Measurements from ENCODE around the gene TARDBP. TPM values are rescaled to one million over a fixed set of nuclear protein-coding genes. Genes with fewer than 3 reads are reported as not detected.

The TARDBP gene
- total and polyA plus RNA-seq, 9 of the 15 experiments (the other 6 are each of a cell fraction or from before 2014, with no cell fraction given) = 122 to 515 (median 243) TPM

DNA sequence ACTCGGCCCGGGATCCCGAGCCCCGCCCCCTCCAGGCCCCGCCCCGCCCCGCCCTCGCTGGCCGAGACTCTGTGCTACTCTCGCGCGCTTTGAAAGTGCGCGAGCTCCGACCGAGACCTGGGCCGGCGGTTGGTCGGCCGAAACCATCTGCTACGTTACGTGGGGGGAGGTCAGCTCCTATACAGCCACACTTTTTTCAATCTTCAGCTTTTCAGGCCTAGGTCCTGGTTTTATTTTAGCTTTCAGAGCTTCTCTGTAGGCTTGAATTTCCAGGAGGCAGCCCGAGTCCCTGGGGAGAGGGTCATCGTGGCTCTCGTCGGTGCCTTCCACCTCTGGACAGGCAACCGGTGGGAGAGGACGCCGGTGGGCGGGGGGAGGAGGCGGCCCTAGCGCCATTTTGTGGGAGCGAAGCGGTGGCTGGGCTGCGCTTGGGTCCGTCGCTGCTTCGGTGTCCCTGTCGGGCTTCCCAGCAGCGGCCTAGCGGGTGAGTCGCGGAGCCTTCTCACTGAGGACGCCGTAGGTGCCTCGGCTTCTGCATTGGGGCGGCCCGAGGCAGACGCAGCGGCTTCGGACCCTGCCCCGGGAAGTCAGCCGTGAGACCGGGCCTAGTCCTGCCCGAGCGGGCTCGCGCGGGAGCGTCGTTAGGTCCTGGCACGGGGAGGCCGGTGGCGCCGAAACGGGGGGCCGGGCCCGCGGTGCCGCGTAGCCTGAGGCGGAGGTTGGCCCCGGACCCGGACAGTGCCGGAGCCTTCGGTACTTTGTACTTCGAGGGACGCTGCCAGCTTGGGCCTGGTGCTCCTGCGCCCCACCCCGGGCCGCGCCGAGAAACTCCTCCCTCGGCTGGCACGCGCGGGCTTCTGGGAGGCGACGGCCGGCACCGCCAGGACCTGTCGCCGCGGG lies at the start of gene TARDBP (continued):
- TF ChIP-seq, protein P1, sequence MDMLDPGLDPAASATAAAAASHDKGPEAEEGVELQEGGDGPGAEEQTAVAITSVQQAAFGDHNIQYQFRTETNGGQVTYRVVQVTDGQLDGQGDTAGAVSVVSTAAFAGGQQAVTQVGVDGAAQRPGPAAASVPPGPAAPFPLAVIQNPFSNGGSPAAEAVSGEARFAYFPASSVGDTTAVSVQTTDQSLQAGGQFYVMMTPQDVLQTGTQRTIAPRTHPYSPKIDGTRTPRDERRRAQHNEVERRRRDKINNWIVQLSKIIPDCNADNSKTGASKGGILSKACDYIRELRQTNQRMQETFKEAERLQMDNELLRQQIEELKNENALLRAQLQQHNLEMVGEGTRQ (CRISPR knock-in tag; IDR thresholded peaks at IDR 0.05) = no peak
- TF ChIP-seq CBFA2T2 (conservative IDR thresholded peaks at IDR 0.05) (no peak), SAFB (IDR thresholded peaks at IDR 0.05; ENCODE audit: borderline replicate concordance, low read depth, low read length) (no peak), STAG1 (CRISPR knock-in tag; IDR thresholded peaks at IDR 0.05; ENCODE audit: borderline replicate concordance) (no peak), TAF7 (tag; IDR thresholded peaks at IDR 0.05) (peak; percentile 94), NR4A1 (CRISPR knock-in tag; IDR thresholded peaks at IDR 0.05) (no peak), NR4A1 (tag; IDR thresholded peaks at IDR 0.05) (no peak; the same call in 1 of the 2 replicates), IFI16 (CRISPR knock-in tag; IDR thresholded peaks at IDR 0.05) (no peak), RHOXF2B (CRISPR knock-in tag; conservative IDR thresholded peaks at IDR 0.05) (0 out of 2 replicates have a peak, but pooled peaks have one; percentile 73), WHSC1 (IDR thresholded peaks at IDR 0.05; ENCODE audit: low read length) (no peak), FOXK1 (CRISPR knock-in tag; IDR thresholded peaks at IDR 0.05; ENCODE audit: borderline replicate concordance) (peak; percentile 93), POLR2A (conservative IDR thresholded peaks at IDR 0.05) (peak; percentile 98), RB1 (IDR thresholded peaks at IDR 0.05; ENCODE audit: low read depth) (no peak; the same call in none of the 2 replicates), ZNF239 (CRISPR knock-in tag; IDR thresholded peaks at IDR 0.05) (no peak), MAFF (IDR thresholded peaks at IDR 0.05; ENCODE audit: low read length) (peak; percentile 87), MAFK (IDR thresholded peaks at IDR 0.05; ENCODE audit: low read length) (no peak; the same call in 1 of the 2 replicates), NFE2 (IDR thresholded peaks at IDR 0.05; ENCODE audit: low read depth) (no peak), TARDBP (IDR thresholded peaks at IDR 0.05) (peak; percentile 80), CBFB (CRISPR knock-in tag; IDR thresholded peaks at IDR 0.05) (peak; percentile 74), ARID2 (IDR thresholded peaks at IDR 0.05) (no peak), GATAD2B (IDR thresholded peaks at IDR 0.05; ENCODE audit: borderline replicate concordance) (peak; percentile 52; the same call in 1 of the 2 replicates), MIER1 (IDR thresholded peaks at IDR 0.05; ENCODE audit: low read depth) (peak; percentile 82), XRCC5 (IDR thresholded peaks at IDR 0.05; ENCODE audit: low read depth, low read length) (peak; percentile 87)
- TF ChIP-seq, protein P2, sequence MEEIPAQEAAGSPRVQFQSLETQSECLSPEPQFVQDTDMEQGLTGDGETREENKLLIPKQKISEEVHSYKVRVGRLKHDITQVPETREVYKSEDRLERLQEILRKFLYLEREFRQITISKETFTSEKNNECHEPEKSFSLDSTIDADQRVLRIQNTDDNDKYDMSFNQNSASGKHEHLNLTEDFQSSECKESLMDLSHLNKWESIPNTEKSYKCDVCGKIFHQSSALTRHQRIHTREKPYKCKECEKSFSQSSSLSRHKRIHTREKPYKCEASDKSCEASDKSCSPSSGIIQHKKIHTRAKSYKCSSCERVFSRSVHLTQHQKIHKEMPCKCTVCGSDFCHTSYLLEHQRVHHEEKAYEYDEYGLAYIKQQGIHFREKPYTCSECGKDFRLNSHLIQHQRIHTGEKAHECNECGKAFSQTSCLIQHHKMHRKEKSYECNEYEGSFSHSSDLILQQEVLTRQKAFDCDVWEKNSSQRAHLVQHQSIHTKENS (CRISPR knock-in tag; IDR thresholded peaks at IDR 0.05) = no peak
- TF ChIP-seq, protein P3, sequence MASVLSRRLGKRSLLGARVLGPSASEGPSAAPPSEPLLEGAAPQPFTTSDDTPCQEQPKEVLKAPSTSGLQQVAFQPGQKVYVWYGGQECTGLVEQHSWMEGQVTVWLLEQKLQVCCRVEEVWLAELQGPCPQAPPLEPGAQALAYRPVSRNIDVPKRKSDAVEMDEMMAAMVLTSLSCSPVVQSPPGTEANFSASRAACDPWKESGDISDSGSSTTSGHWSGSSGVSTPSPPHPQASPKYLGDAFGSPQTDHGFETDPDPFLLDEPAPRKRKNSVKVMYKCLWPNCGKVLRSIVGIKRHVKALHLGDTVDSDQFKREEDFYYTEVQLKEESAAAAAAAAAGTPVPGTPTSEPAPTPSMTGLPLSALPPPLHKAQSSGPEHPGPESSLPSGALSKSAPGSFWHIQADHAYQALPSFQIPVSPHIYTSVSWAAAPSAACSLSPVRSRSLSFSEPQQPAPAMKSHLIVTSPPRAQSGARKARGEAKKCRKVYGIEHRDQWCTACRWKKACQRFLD (CRISPR knock-in tag; IDR thresholded peaks at IDR 0.05) = peak; percentile 53
- TF ChIP-seq, protein P4, sequence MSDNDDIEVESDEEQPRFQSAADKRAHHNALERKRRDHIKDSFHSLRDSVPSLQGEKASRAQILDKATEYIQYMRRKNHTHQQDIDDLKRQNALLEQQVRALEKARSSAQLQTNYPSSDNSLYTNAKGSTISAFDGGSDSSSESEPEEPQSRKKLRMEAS (CRISPR knock-in tag; IDR thresholded peaks at IDR 0.05) = peak; percentile 79
- TF ChIP-seq, protein P5, sequence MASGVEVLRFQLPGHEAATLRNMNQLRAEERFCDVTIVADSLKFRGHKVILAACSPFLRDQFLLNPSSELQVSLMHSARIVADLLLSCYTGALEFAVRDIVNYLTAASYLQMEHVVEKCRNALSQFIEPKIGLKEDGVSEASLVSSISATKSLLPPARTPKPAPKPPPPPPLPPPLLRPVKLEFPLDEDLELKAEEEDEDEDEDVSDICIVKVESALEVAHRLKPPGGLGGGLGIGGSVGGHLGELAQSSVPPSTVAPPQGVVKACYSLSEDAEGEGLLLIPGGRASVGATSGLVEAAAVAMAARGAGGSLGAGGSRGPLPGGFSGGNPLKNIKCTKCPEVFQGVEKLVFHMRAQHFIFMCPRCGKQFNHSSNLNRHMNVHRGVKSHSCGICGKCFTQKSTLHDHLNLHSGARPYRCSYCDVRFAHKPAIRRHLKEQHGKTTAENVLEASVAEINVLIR (CRISPR knock-in tag; IDR thresholded peaks at IDR 0.05) = no peak

Measured in K562 (cell line).